ENCODE results near the gene WDFY2. TPM values are rescaled to one million over a fixed set of nuclear protein-coding genes. Genes with fewer than 3 reads are reported as not detected.
A peak's percentile ranks its signal among the peaks of the same experiment; 100 is the strongest.

Gene WDFY2
- total and polyA plus RNA-seq, 10 of the 15 experiments (the other 5 are each of a cell fraction or from before 2014, with no cell fraction given), result 2.1 to 13.0 (median 8.1) TPM

GRCh38 chr13:51583469-51583874 lies 790 bp upstream of the WDFY2 start:
- ATAC-seq (no peak), FAIRE-seq (no peak), DNase-seq (ENCODE audit: low read depth, low spot score) (no peak)
- Histone ChIP-seq H3K4me3 (peak overlapping the region; percentile 57; the same call in 1 of the 2 replicates), H3K27ac (ENCODE audit: control insufficient read depth, insufficient read depth) (peak overlapping the region; percentile 63), H3K9me3 (replicated peaks; ENCODE audit: control insufficient read depth, insufficient read depth, low read length) (no peaks in the 10 kb centered on the region), H3K4me2 (ENCODE audit: control insufficient read depth, insufficient read depth) (peak overlapping the region; percentile 74), H3K36me3 (ENCODE audit: control insufficient read depth in 2 of 2, insufficient read depth in 2 of 2, low read length in 1 of 2) (no peaks in the 10 kb centered on the region), H4K20me1 (ENCODE audit: control insufficient read depth, insufficient read depth) (no peaks in the 10 kb centered on the region), H3K9ac (ENCODE audit: control insufficient read depth, insufficient read depth, low read length) (peak overlapping the region; percentile 57; the same call in 1 of the 2 replicates), H2AFZ (ENCODE audit: control insufficient read depth, low read depth, low read length) (peak overlapping the region; percentile 75), H3K4me1 (ENCODE audit: control insufficient read depth, insufficient read depth, low read length) (peaks cover 9% of the 10 kb centered on the region; the same call in 1 of the 2 replicates), H3K27me3 (replicated peaks in 1 of 2; ENCODE audit: control insufficient read depth in 2 of 2, insufficient read depth in 2 of 2, low read length in 1 of 2) (no peaks in the 10 kb centered on the region), H3K79me2 (ENCODE audit: control insufficient read depth, insufficient read depth, low read length) (peaks cover 41% of the 10 kb centered on the region)
- no peak for TF ChIP-seq RBBP5 (conservative IDR thresholded peaks at IDR 0.05)
- TF ChIP-seq SMARCA5 (IDR thresholded peaks at IDR 0.05), result 0 out of 2 replicates have a peak, but pooled peaks have one; percentile 44
- TF ChIP-seq LARP7 (IDR thresholded peaks at IDR 0.05), result 0 out of 2 replicates have a peak, but pooled peaks have one; percentile 27
- no peak for TF ChIP-seq ZZZ3 (IDR thresholded peaks at IDR 0.05; ENCODE audit: control insufficient read depth, insufficient read length, low read depth)
- TF ChIP-seq NFYB (IDR thresholded peaks at IDR 0.05; ENCODE audit: insufficient read depth, low read depth, low read length), result 0 out of 2 replicates have a peak, but pooled peaks have one; percentile 6
- TF ChIP-seq NR2F1 (conservative IDR thresholded peaks at IDR 0.05), result peak; percentile 61; the same call in 1 of the 2 replicates
- TF ChIP-seq NR2C1 (IDR thresholded peaks at IDR 0.05), result peak; percentile 51
- 0 out of 2 replicates have a peak, but pooled peaks have one; percentile 25 for TF ChIP-seq DPF2 (IDR thresholded peaks at IDR 0.05)
- peak; percentile 92 for TF ChIP-seq SIX5 (IDR thresholded peaks at IDR 0.05; ENCODE audit: low read depth, low read length, severe bottlenecking)
- ChIA-PET RAD21 (ENCODE audit: unreplicated experiment) (interaction anchor here (0.7 to 1.4 kb wide), 7 partner anchors 21 to 181 kb away, joined by 3 to 4 read pairs (median 4); no protein-coding TSS in a partner anchor), CTCF (interaction anchor here (0.5 to 1.2 kb wide), 4 partner anchors 31 to 152 kb away, joined by 3 read pairs; no protein-coding TSS in a partner anchor), SMC1A (ENCODE audit: uncharacterized antibody, unreplicated experiment) (interaction anchor here (0.6 to 3.3 kb wide), 4 partner anchors 22 to 208 kb away, joined by 3 to 15 read pairs (median 4); no protein-coding TSS in a partner anchor), POLR2A (interaction anchor here (0.5 to 1.4 kb wide), 6 partner anchors 30 to 691 kb away, joined by 3 to 9 read pairs (median 4); partner anchors contain the start of gene INTS6)
- WGBS (ENCODE audit: insufficient coverage, insufficient replicate concordance, low lambda C conversion rate, missing lambda C conversion rate), result 26% methylated on average over 9 of the region's 9 CpGs
- in situ Hi-C loops (cut with MboI), result loop anchor here (10.0 kb wide), 1 partner anchor 129 kb away; the partner anchor contains the start of gene INTS6
- intact Hi-C loops (cut with micrococcal nuclease; ENCODE audit: unreplicated experiment), result no loop called here
- TSS peak; percentile 70 for BruUV-seq (replicated peaks)

Measured in GM12878 (cell line).